AG04450 (cell line): ENCODE data around the gene MALT1. TPM values are rescaled to one million over a fixed set of nuclear protein-coding genes. Genes with fewer than 3 reads are reported as not detected.
A peak's percentile ranks its signal among the peaks of the same experiment; 100 is the strongest.

Source experiments
- CTCF ChIA-PET: fragments of 300-600, 350-600 bp; formaldehyde crosslinking; extraction: SDS; loops from one replicate; lab custom pipeline; 2022; ENCODE audit warnings: antibody characterized with exemption, inconsistent platforms; lab: Charles Lee
- POLR2A ChIA-PET: fragments of 350-600 bp; formaldehyde crosslinking; extraction: SDS; loops from one replicate; lab custom pipeline; 2021; ENCODE audit warnings: antibody characterized with exemption, inconsistent platforms; lab: Yijun Ruan, JAX
- DNase-seq: peaks from one replicate; pipeline ENCODE4 v3.0.0-alpha.2; 2011; ENCODE audit warnings: low read depth, low spot score
- H3K27ac ChIP-seq: one replicate; pipeline ENCODE4 v1.5.1; 2012; ENCODE audit warnings: low read depth, low read length, control low read depth
- H3K27me3 ChIP-seq: one replicate; pipeline ENCODE4 v1.6.0; 2012; ENCODE audit warnings: low read length; ENCODE audit not compliant: control insufficient read depth, insufficient read depth
- H3K4me3 ChIP-seq: 2 replicates; pipeline ENCODE4 v1.5.1; 2011; ENCODE audit warnings: mild to moderate bottlenecking, low read depth, low read length, control low read depth
- H3K9me3 ChIP-seq: 2 replicates; pipeline ENCODE4 v1.5.1; 2012; ENCODE audit warnings: low read length; ENCODE audit not compliant: control insufficient read depth, insufficient read depth
- CTCF ChIP-seq: IDR thresholded peaks from 2 replicates; pipeline ENCODE4 v1.5.1; 2011; ENCODE audit warnings: low read depth, low read length, control low read depth, inconsistent platforms
- polyA plus RNA-seq: library from polyadenylated mRNA; depleted of rRNA; stranded (reverse); fragments of >200 nt; gene quantifications from 2 replicates; pipeline ENCODE4 v1.2.3, GENCODE V29; 2011

The MALT1 gene
- polyA plus RNA-seq, 1 experiment: 24.3 TPM

- ChIA-PET POLR2A (no interaction called here), CTCF (interaction anchor here (0.9 to 1.3 kb wide), 2 partner anchors 9 to 281 kb away, joined by 3 to 6 read pairs; no protein-coding TSS in a partner anchor)
- no peak for TF ChIP-seq CTCF
- no peak for DNase-seq
- Histone ChIP-seq H3K27ac (peak overlapping the region; percentile 87), H3K27me3 (no peaks in the 10 kb centered on the region), H3K4me3 (no peak overlapping the region), H3K9me3 (peaks cover 5% of the 10 kb centered on the region; the same call in 1 of the 2 replicates)
Measured at GRCh38 chr18:58789876-58790240, 118.6 kb downstream of the MALT1 start.

GRCh38 chr18:58792086-58792485, 120.8 kb downstream of the MALT1 start:
- TF ChIP-seq CTCF: no peak
- POLR2A ChIA-PET: no interaction called here
- H3K27me3 ChIP-seq: no peaks in the 10 kb centered on the region
- DNase-seq: no peak
- CTCF ChIA-PET: no interaction called here
- H3K9me3 ChIP-seq: peaks cover 5% of the 10 kb centered on the region; the same call in 1 of the 2 replicates
- no peak overlapping the region for H3K27ac ChIP-seq
- no peak overlapping the region for H3K4me3 ChIP-seq

- Histone ChIP-seq H3K4me3 (no peak overlapping the region), H3K27ac (peak overlapping the region; percentile 62), H3K27me3 (no peaks in the 10 kb centered on the region), H3K9me3 (peaks cover 5% of the 10 kb centered on the region; the same call in 1 of the 2 replicates)
- TF ChIP-seq CTCF: no peak
- ChIA-PET POLR2A (no interaction called here), CTCF (interaction anchor here (1.3 kb wide), 1 partner anchor 277 kb away, joined by 5 read pairs; no protein-coding TSS in a partner anchor)
- peak; percentile 72 for DNase-seq
Measured at GRCh38 chr18:58793361-58793760, 122.1 kb downstream of the MALT1 start.

- DNase-seq: no peak
- no peaks in the 10 kb centered on the region for H3K27me3 ChIP-seq
- H3K9me3 ChIP-seq: no peaks in the 10 kb centered on the region
- TF ChIP-seq CTCF: no peak
- POLR2A ChIA-PET: no interaction called here
- H3K4me3 ChIP-seq: no peak overlapping the region
- CTCF ChIA-PET: no interaction called here
- no peak overlapping the region for H3K27ac ChIP-seq
Measured at GRCh38 chr18:58796220-58796619, 125.0 kb downstream of the MALT1 start.

- H3K4me3 ChIP-seq: no peak overlapping the region
- H3K27me3 ChIP-seq: no peaks in the 10 kb centered on the region
- DNase-seq: no peak
- POLR2A ChIA-PET: no interaction called here
- TF ChIP-seq CTCF: no peak
- H3K9me3 ChIP-seq: no peaks in the 10 kb centered on the region; the same call in 1 of the 2 replicates
- CTCF ChIA-PET: no interaction called here
- no peak overlapping the region for H3K27ac ChIP-seq
Measured at GRCh38 chr18:58800582-58800981, 129.3 kb downstream of the MALT1 start.
